AG10803 (cell line): ENCODE measurements around the gene C14orf180.
"Not testable (repeated sequence)": the region's sequence is repeated elsewhere in the genome, so short reads cannot be mapped to it uniquely, and the experiment has no call there.

Experiments
- DNase-seq: peaks from one replicate; pipeline ENCODE4 v3.0.0; 2010; ENCODE audit warnings: low read depth
- H3K4me3 ChIP-seq: 2 replicates; pipeline ENCODE4 v1.5.1; 2011; ENCODE audit warnings: mild to moderate bottlenecking, low read length, control low read depth
- TF ChIP-seq, protein P1 (sequence below): conservative IDR thresholded peaks from 2 replicates; pipeline ENCODE4 v1.5.1; 2011; ENCODE audit warnings: mild to moderate bottlenecking, low read length, control low read depth, inconsistent platforms

C14orf180 gene

GRCh38 chr14:104577426-104577825 is 2.1 kb upstream of the C14orf180 start:
- DNase-seq, result no peak
- TF ChIP-seq, protein P1, sequence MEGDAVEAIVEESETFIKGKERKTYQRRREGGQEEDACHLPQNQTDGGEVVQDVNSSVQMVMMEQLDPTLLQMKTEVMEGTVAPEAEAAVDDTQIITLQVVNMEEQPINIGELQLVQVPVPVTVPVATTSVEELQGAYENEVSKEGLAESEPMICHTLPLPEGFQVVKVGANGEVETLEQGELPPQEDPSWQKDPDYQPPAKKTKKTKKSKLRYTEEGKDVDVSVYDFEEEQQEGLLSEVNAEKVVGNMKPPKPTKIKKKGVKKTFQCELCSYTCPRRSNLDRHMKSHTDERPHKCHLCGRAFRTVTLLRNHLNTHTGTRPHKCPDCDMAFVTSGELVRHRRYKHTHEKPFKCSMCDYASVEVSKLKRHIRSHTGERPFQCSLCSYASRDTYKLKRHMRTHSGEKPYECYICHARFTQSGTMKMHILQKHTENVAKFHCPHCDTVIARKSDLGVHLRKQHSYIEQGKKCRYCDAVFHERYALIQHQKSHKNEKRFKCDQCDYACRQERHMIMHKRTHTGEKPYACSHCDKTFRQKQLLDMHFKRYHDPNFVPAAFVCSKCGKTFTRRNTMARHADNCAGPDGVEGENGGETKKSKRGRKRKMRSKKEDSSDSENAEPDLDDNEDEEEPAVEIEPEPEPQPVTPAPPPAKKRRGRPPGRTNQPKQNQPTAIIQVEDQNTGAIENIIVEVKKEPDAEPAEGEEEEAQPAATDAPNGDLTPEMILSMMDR, result no peak
- H3K4me3 ChIP-seq, result no peak overlapping the region

DNA sequence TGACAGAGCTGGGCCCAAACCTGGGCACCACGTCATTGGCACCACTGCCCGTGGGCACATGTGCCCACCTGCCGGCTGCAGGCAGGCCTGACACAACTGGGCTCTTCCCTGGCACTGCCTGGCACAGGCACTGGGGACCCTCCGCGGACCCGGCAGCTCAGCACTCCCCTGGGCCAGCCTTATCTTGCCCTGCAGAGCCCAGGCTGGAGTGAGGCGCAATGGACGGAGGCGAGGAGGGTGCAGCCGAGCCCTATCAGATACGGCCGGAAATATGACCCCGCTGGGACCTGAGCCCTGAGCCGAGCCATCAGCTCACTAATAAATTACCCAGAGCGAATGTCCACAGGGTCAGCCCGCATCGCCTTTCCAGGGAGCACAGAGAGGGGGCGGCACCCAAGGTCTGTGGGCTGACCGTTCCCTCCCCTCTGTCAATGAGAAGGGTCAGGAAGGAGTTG is 1.7 kb upstream of the C14orf180 start:
- TF ChIP-seq, protein P1, result no peak
- no peak overlapping the region for H3K4me3 ChIP-seq
- DNase-seq, result no peak

- TF ChIP-seq, protein P1, result no peak
- H3K4me3 ChIP-seq, result no peak overlapping the region
- no peak for DNase-seq
These were observed 1.2 kb upstream of the C14orf180 start for GRCh38 chr14:104578321-104578720.

DNA sequence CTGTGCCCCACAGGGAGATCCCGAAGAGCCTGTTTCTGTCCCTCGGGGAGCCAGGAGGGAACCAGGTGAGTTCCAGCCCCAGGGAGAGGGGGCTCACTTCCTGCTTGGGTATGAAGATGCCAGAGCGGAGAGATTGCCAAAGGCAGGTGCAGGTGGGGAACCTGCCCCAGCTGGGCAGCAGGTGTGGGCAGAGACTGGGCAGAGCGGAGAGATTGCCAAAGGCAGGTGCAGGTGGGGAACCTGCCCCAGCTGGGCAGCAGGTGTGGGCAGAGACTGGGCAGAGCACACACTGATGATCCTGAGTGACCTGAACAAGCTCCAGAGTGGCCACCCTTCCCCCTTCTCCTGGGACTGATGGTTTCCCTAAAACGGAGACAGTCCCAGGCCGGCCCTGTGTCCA is 375 bp downstream of the C14orf180 start:
- DNase-seq, H3K4me3 ChIP-seq: not testable (repeated sequence)

DNA sequence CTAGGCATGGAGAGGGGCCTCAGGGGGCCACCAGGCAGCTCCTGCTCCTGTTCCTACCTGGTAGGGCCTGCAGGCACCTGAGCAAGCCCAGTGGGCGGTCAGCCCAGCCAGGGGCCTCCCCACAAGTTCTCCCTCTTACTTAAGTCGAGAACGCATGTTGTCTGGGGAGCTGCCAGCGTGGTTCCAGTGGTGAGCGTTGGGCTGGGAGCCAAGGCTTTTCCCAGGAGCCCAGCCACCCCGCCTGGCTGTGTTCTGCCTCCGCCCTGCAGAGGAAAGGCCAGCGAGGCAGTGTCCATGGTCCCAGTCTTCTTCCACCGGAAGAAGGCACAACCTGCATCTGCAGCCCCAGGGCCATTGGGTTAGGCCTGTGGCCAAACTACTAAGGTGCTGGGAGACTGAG is 1.4 kb downstream of the C14orf180 start:
- no peak overlapping the region for H3K4me3 ChIP-seq
- TF ChIP-seq, protein P1, result no peak
- no peak for DNase-seq

DNA sequence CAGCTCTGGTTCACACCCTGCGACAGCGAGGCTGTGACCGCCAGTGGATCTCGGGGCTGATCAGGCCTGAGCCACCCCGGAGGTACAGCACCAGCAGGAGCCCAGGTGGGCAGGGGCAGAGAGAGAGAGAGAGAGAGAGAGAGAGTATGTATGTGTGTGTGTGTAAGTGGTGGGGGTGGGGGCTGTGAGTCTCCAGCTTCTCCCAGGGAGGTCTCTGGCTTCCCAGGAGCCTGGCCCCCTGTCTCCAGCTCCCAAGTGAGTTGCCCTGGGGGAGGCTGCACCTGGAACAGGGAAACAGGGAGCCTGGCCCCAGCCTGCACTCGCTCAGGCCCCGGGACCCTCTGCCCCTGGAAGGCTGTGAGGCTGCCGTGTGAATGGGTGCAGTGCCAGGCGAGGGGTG is 2.0 kb downstream of the C14orf180 start:
- no peak overlapping the region for H3K4me3 ChIP-seq
- TF ChIP-seq, protein P1, result no peak
- DNase-seq, result no peak

GRCh38 chr14:104582005-104582404 is 2.4 kb downstream of the C14orf180 start:
- no peak overlapping the region for H3K4me3 ChIP-seq
- no peak for DNase-seq
- TF ChIP-seq, protein P1, result no peak

GRCh38 chr14:104582662-104583061 is 3.1 kb downstream of the C14orf180 start:
- DNase-seq, result no peak
- TF ChIP-seq, protein P1, result no peak
- H3K4me3 ChIP-seq, result no peak overlapping the region
